ENCODE data around the gene HDAC9. TPM values are rescaled to one million over a fixed set of nuclear protein-coding genes. Genes with fewer than 3 reads are reported as not detected.

The HDAC9 gene
- total RNA-seq, 1 donor from 2014 or later, result 27.6 TPM

GRCh38 chr7:18755793-18756192 lies 260.2 kb downstream of the HDAC9 start:
- FAIRE-seq (peak; percentile 78), DNase-seq (ENCODE audit: low read depth) (no peak)
- Histone ChIP-seq H3K36me3 (ENCODE audit: insufficient read depth, low read length) (no peaks in the 10 kb centered on the region), H3K4me3 (ENCODE audit: insufficient read depth, low read depth, low read length) (no peak overlapping the region), H2AFZ (ENCODE audit: low read depth, low read length) (no peak overlapping the region), H3K4me2 (ENCODE audit: low read length) (no peak overlapping the region), H3K79me2 (ENCODE audit: insufficient read depth, low read length) (no peaks in the 10 kb centered on the region), H3K27me3 (ENCODE audit: insufficient read depth, low read length) (no peaks in the 10 kb centered on the region), H3K27ac (ENCODE audit: low read depth, low read length) (no peak overlapping the region), H3K9ac (ENCODE audit: low read length) (no peak overlapping the region), H3K4me1 (ENCODE audit: insufficient read depth, low read length) (peaks cover 22% of the 10 kb centered on the region), H3K9me3 (ENCODE audit: insufficient read depth, low read depth, low read length) (no peaks in the 10 kb centered on the region), H4K20me1 (ENCODE audit: insufficient read depth, low read length) (no peaks in the 10 kb centered on the region)
- H3K27ac Mint-ChIP-seq (ENCODE audit: unreplicated experiment), result no peak overlapping the region
- no peaks in the 10 kb centered on the region for H3K9me3 Mint-ChIP-seq (ENCODE audit: unreplicated experiment)
- no peak overlapping the region for H3K4me3 Mint-ChIP-seq (ENCODE audit: unreplicated experiment)
- TF ChIP-seq CTCF (IDR thresholded peaks at IDR 0.05; ENCODE audit: insufficient read depth, low read depth, low read length), result no peak
- TF ChIP-seq EZH2 (IDR thresholded peaks at IDR 0.05; ENCODE audit: insufficient read depth, low read length), result no peak
- no peaks in the 10 kb centered on the region for H3K27me3 Mint-ChIP-seq (ENCODE audit: low read depth, unreplicated experiment)
- peaks cover 40% of the 10 kb centered on the region for H3K4me1 Mint-ChIP-seq (ENCODE audit: low read depth, unreplicated experiment)
- H3K36me3 Mint-ChIP-seq (ENCODE audit: low read depth, unreplicated experiment), result no peaks in the 10 kb centered on the region

GRCh38 chr7:18756378-18757050 lies 261.0 kb downstream of the HDAC9 start:
- Histone ChIP-seq H3K4me2 (ENCODE audit: low read length) (no peak overlapping the region), H4K20me1 (ENCODE audit: insufficient read depth, low read length) (no peaks in the 10 kb centered on the region), H3K9ac (ENCODE audit: low read length) (no peak overlapping the region), H3K9me3 (ENCODE audit: insufficient read depth, low read depth, low read length) (no peaks in the 10 kb centered on the region), H3K27ac (ENCODE audit: low read depth, low read length) (no peak overlapping the region), H2AFZ (ENCODE audit: low read depth, low read length) (no peak overlapping the region), H3K36me3 (ENCODE audit: insufficient read depth, low read length) (no peaks in the 10 kb centered on the region), H3K4me3 (ENCODE audit: insufficient read depth, low read depth, low read length) (no peak overlapping the region), H3K4me1 (ENCODE audit: insufficient read depth, low read length) (peaks cover 22% of the 10 kb centered on the region), H3K79me2 (ENCODE audit: insufficient read depth, low read length) (no peaks in the 10 kb centered on the region), H3K27me3 (ENCODE audit: insufficient read depth, low read length) (no peaks in the 10 kb centered on the region)
- no peak overlapping the region for H3K4me3 Mint-ChIP-seq (ENCODE audit: unreplicated experiment)
- DNase-seq (ENCODE audit: low read depth) (no peak), FAIRE-seq (peak; percentile 39)
- no peaks in the 10 kb centered on the region for H3K27me3 Mint-ChIP-seq (ENCODE audit: low read depth, unreplicated experiment)
- TF ChIP-seq EZH2 (IDR thresholded peaks at IDR 0.05; ENCODE audit: insufficient read depth, low read length) (no peak), CTCF (IDR thresholded peaks at IDR 0.05; ENCODE audit: insufficient read depth, low read depth, low read length) (no peak)
- H3K4me1 Mint-ChIP-seq (ENCODE audit: low read depth, unreplicated experiment), result peaks cover 43% of the 10 kb centered on the region
- no peaks in the 10 kb centered on the region for H3K36me3 Mint-ChIP-seq (ENCODE audit: low read depth, unreplicated experiment)
- H3K9me3 Mint-ChIP-seq (ENCODE audit: unreplicated experiment), result no peaks in the 10 kb centered on the region
- H3K27ac Mint-ChIP-seq (ENCODE audit: unreplicated experiment), result no peak overlapping the region

GRCh38 chr7:18760046-18760445 lies 264.5 kb downstream of the HDAC9 start:
- H3K36me3 ChIP-seq (ENCODE audit: insufficient read depth, low read length), result no peaks in the 10 kb centered on the region
- TF ChIP-seq CTCF (IDR thresholded peaks at IDR 0.05; ENCODE audit: insufficient read depth, low read depth, low read length), result no peak
- no peak for TF ChIP-seq EZH2 (IDR thresholded peaks at IDR 0.05; ENCODE audit: insufficient read depth, low read length)
- no peak overlapping the region for H3K27ac ChIP-seq (ENCODE audit: low read depth, low read length)
- Mint-ChIP-seq H3K36me3 (ENCODE audit: low read depth, unreplicated experiment) (no peaks in the 10 kb centered on the region), H3K27me3 (ENCODE audit: low read depth, unreplicated experiment) (no peaks in the 10 kb centered on the region), H3K4me1 (ENCODE audit: low read depth, unreplicated experiment) (peaks cover 26% of the 10 kb centered on the region), H3K4me3 (ENCODE audit: unreplicated experiment) (no peak overlapping the region), H3K9me3 (ENCODE audit: unreplicated experiment) (no peaks in the 10 kb centered on the region), H3K27ac (ENCODE audit: unreplicated experiment) (no peak overlapping the region)
- H3K27me3 ChIP-seq (ENCODE audit: insufficient read depth, low read length), result no peaks in the 10 kb centered on the region
- DNase-seq (ENCODE audit: low read depth), result peak; percentile 39
- no peak overlapping the region for H3K4me3 ChIP-seq (ENCODE audit: insufficient read depth, low read depth, low read length)
- FAIRE-seq, result no peak
- no peaks in the 10 kb centered on the region for H3K9me3 ChIP-seq (ENCODE audit: insufficient read depth, low read depth, low read length)
- H2AFZ ChIP-seq (ENCODE audit: low read depth, low read length), result no peak overlapping the region
- no peak overlapping the region for H3K4me2 ChIP-seq (ENCODE audit: low read length)
- H4K20me1 ChIP-seq (ENCODE audit: insufficient read depth, low read length), result no peaks in the 10 kb centered on the region
- H3K4me1 ChIP-seq (ENCODE audit: insufficient read depth, low read length), result peaks cover 11% of the 10 kb centered on the region
- no peaks in the 10 kb centered on the region for H3K79me2 ChIP-seq (ENCODE audit: insufficient read depth, low read length)
- no peak overlapping the region for H3K9ac ChIP-seq (ENCODE audit: low read length)

All from astrocyte (in vitro differentiated cells and primary cell).